ENCODE measurements around the gene C4orf33. TPM values are rescaled to one million over a fixed set of nuclear protein-coding genes. Genes with fewer than 3 reads are reported as not detected.
"Not testable (repeated sequence)": the region's sequence is repeated elsewhere in the genome, so short reads cannot be mapped to it uniquely, and the experiment has no call there.

Gene C4orf33
- total RNA-seq, 2 donors from 2014 or later, result 16.2 to 44.1 TPM

DNA sequence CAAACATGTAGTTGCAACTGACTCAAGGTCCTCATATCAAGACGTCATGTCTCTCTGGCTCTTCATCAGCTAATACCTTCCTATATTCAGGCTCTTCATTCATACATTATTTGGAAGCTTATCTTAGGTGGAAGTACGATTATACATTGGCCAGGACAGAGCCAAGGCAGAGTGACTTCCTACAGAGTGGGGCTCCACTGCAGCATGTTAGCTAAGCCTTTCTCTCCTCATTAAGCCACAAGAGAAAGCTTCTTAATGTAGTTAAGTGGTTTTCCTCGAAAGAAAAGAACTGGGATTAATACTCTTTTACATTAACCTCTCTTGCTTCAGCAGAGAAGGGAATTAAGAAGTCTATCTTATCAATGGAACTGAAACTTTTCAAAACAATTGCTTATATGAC is 15.0 kb downstream of the C4orf33 start:
- H3K27ac Mint-ChIP-seq, result no peak overlapping the region

GRCh38 chr4:129111919-129112318 is 16.0 kb downstream of the C4orf33 start:
- Mint-ChIP-seq H3K9me3 (no peaks in the 10 kb centered on the region), H3K36me3 (no peaks in the 10 kb centered on the region), H3K27ac (no peak overlapping the region)
- ATAC-seq (no peak), DNase-seq (ENCODE audit: low spot score in 2 of 2) (no peak)

More for the DNA sequence above, 15.0 kb downstream of the C4orf33 start:
- Mint-ChIP-seq H3K9me3 (no peaks in the 10 kb centered on the region), H3K36me3 (no peaks in the 10 kb centered on the region)
- ATAC-seq (no peak), DNase-seq (ENCODE audit: low spot score in 2 of 2) (no peak)

- no peak overlapping the region for H3K27ac Mint-ChIP-seq
- ATAC-seq, result no peak
- no peaks in the 10 kb centered on the region for H3K36me3 Mint-ChIP-seq
- no peak for DNase-seq (ENCODE audit: low spot score in 2 of 2)
- no peaks in the 10 kb centered on the region for H3K9me3 Mint-ChIP-seq
These were observed 17.5 kb downstream of the C4orf33 start for GRCh38 chr4:129113434-129113833.

DNA sequence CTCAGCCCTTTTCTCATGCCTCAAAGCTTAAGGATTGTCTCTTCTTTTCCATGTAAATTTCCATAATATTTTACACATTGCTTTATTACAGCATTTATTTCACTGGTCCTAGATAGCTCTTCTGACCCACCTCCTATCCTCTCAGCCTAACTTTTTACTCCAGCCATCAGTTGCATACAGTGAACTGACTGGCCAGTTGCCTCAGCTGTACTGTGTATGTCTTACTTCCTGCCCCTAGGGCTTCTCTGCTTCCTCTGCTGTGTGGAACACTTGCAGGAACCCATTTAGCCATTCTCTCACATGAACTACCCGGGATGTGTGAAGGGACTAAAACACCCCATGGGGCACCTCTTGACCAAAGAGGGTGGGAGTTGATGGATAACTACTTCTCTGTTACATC is 18.0 kb downstream of the C4orf33 start:
- no peak overlapping the region for H3K27ac Mint-ChIP-seq
- DNase-seq (ENCODE audit: low spot score in 2 of 2) (no peak), ATAC-seq (no peak)
- no peaks in the 10 kb centered on the region for H3K36me3 Mint-ChIP-seq
- no peaks in the 10 kb centered on the region for H3K9me3 Mint-ChIP-seq

DNA sequence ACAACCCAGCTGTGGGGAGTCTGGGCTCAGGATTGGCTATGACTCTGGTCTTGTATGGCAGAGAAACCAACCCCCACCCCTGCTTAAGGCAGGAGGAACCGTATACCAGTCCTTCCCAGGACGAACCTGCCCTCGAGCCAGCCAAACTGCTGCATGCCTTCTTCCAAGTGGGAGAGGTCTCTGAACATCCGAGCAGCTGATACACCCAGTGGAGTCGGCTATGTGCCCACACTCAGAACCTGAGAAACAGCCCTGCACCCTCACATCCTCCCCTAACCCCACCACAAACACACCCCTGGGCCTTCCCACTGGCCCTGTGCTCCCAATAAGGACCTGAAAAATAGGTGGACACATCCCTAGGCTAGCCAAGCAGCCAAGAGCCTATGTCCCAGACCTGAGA is 21.8 kb downstream of the C4orf33 start:
- no peaks in the 10 kb centered on the region for H3K36me3 Mint-ChIP-seq
- H3K9me3 Mint-ChIP-seq, result no peaks in the 10 kb centered on the region
- H3K27ac Mint-ChIP-seq, result no peak overlapping the region
- no peak for ATAC-seq
- no peak for DNase-seq (ENCODE audit: low spot score in 2 of 2)

GRCh38 chr4:129126614-129127013 is 30.7 kb downstream of the C4orf33 start:
- not testable (repeated sequence) for DNase-seq (ENCODE audit: low spot score in 2 of 2); ATAC-seq; H3K27ac Mint-ChIP-seq
- H3K36me3 Mint-ChIP-seq, result peaks cover 0 to 33% of the 10 kb centered on the region in 2 donors
- H3K9me3 Mint-ChIP-seq, result peaks cover 1 to 16% of the 10 kb centered on the region in 2 donors

DNA sequence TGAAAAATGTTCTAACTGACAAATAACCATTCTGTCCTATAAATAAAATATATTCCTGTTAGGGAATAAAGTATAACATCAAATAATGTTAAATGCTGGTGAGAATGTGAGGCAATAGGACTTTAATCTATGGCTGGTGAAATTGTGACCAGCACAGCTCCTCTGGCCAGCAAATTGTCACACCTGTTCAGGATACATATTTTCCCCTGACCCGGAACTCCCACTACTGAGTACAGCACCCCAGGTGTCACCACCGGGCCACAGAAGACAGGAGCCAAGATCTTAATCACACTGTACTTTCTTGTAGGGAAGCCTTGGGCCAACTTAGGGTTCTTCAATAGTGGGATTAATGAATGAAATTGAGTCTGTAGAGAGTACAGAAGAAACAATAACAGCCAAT is 33.2 kb downstream of the C4orf33 start:
- ATAC-seq (no peak), DNase-seq (ENCODE audit: low spot score in 2 of 2) (no peak)
- Mint-ChIP-seq H3K27ac (no peak overlapping the region), H3K9me3 (peaks cover 4 to 7% of the 10 kb centered on the region in 2 donors), H3K36me3 (peaks cover 0 to 25% of the 10 kb centered on the region in 2 donors)

GRCh38 chr4:129131343-129131742 is 35.4 kb downstream of the C4orf33 start:
- Mint-ChIP-seq H3K9me3 (peaks cover 0 to 4% of the 10 kb centered on the region in 2 donors), H3K36me3 (peaks cover 0 to 9% of the 10 kb centered on the region in 2 donors), H3K27ac (no peak overlapping the region)
- DNase-seq (ENCODE audit: low spot score in 2 of 2), result no peak
- ATAC-seq, result no peak

GRCh38 chr4:129136433-129136832 is 40.5 kb downstream of the C4orf33 start:
- Mint-ChIP-seq H3K36me3 (peaks cover 0 to 5% of the 10 kb centered on the region in 2 donors), H3K27ac (no peak overlapping the region), H3K9me3 (peaks cover 0 to 4% of the 10 kb centered on the region in 2 donors)
- DNase-seq (ENCODE audit: low spot score in 2 of 2) (no peak), ATAC-seq (peak in 1 of 2 donors; percentile 18)

DNA sequence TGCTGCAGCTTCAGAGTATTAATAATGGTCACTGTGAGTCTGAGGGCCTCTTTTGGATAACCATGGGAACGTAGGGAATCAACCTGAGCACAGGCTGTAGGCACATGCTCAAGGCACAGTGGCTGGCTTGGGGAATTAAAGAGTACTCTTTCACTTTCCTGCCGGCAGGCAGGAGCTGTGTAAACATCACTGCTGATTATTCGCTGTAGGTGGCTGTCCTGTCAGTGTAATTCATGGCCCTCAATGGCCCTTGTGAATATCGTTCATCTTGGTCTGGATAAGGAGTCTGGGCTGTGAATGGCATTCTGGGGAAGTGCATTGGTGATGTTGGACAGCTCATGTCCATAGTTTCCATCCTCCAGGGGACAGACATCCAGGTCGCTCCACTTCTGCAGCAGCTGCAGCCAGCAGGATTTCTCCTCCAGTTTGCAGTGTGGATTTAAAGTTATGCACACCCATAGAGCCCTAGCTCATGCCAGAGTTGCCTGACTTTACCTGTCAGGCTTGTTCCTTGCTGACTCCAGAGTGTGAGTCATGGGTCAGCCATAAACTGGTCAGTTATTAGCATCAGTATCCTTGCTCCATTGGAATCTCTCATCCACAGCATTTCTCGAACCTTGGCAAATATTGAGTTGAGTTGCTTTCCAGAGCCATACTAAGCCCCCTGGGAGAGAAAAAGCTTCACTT is 43.0 kb downstream of the C4orf33 start:
- Mint-ChIP-seq H3K36me3 (no peaks in the 10 kb centered on the region), H3K9me3 (no peaks in the 10 kb centered on the region), H3K27ac (no peak overlapping the region)
- ATAC-seq (no peak), DNase-seq (ENCODE audit: low spot score in 2 of 2) (no peak)

DNA sequence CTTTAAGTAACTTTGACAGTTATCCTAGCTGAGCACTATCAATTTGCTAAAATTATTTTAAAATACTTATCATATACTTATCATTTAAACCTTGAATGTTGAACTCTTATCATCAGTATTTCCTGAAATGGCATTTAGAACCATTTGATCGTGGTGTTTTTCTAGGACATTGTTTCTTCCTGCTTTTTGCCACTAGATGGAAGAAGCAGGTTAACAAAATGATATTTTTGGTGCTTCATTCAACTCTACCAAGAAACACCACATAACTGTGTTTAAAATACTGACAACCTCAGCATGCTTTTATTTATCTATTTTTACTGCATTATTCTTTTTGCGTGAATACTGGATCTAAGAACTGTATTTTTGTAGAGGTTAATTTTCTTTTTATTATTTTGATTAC is 44.6 kb downstream of the C4orf33 start:
- DNase-seq (ENCODE audit: low spot score in 2 of 2), result no peak
- ATAC-seq, result no peak

GRCh38 chr4:129143359-129143758 is 47.4 kb downstream of the C4orf33 start:
- H3K9me3 Mint-ChIP-seq, result no peaks in the 10 kb centered on the region

More for the DNA sequence above, 44.6 kb downstream of the C4orf33 start:
- no peak overlapping the region for H3K27ac Mint-ChIP-seq
- no peaks in the 10 kb centered on the region for H3K36me3 Mint-ChIP-seq
- H3K9me3 Mint-ChIP-seq, result no peaks in the 10 kb centered on the region

DNA sequence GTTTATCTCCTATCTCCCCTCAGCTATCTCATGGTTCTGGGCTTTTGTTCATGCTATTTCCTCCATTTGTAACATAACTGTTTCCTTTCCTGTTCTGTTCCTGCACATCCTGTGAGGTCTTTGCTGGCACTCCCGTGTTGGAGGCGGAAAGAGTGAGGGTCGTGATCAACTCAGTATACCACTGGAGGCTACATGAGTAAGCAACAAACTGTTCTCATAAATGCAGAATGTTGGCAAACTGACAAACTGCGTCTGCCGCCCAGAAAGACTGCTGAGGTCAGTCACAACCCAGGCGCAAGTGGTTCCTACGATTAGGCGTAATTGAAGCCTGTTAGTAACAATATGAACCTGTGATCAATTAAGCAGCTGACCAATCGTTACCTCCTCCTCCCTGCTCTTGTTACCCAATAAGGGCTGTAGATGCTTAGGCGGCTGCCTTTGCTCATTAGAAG is 48.8 kb downstream of the C4orf33 start:
- H3K36me3 Mint-ChIP-seq, result no peaks in the 10 kb centered on the region
- no peak for ATAC-seq
- no peak for DNase-seq (ENCODE audit: low spot score in 2 of 2)
- H3K27ac Mint-ChIP-seq, result no peak overlapping the region
- H3K9me3 Mint-ChIP-seq, result no peaks in the 10 kb centered on the region

More at GRCh38 chr4:129143359-129143758, 47.4 kb downstream of the C4orf33 start:
- no peak overlapping the region for H3K27ac Mint-ChIP-seq
- no peak for DNase-seq (ENCODE audit: low spot score in 2 of 2)
- ATAC-seq, result no peak
- no peaks in the 10 kb centered on the region for H3K36me3 Mint-ChIP-seq

DNA sequence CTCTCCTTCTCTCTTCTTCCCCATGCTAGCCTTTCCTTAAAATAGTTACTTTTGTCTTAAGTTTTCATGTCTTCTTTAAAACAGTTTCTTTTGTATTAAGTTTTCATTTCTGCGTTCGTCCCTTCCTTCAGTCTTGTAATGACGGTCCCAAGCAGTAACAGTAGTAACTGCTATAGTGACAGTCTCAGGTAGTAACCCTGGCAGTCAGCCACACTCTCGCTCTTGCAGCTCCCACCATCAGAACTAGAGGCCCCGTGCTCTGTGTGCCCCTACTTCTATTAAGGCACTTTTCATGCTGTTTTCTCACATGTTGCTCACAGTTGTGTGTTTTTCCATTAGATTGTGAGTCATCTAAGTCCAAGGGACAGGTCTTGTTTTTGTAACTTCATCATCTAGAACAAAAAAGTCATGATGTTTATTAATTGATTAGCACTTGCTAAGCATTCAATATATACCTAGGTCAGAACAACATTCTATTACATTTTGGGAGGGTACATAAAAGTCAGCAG is 49.3 kb downstream of the C4orf33 start:
- Mint-ChIP-seq H3K9me3 (no peaks in the 10 kb centered on the region), H3K36me3 (no peaks in the 10 kb centered on the region), H3K27ac (no peak overlapping the region)
- no peak for ATAC-seq
- no peak for DNase-seq (ENCODE audit: low spot score in 2 of 2)

DNA sequence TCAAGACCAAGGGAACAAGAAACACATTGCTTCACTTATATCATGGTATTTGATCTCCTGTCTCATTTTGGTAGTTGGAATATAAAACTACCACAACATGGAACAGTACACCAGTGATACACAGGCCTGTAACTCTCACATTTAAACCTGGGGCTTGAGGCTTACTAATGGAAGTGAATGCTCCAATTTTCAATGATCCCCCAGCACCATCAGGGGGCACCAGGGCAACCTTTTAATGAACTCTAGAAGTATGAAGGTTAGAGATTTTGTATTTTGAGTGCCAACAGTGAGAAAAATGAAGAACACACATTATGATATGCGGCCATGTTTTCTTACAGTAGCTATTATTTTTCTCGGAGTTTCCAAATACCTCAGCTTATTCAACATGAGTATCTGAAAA is 50.7 kb downstream of the C4orf33 start:
- DNase-seq (ENCODE audit: low spot score in 2 of 2) (no peak), ATAC-seq (no peak)
- Mint-ChIP-seq H3K27ac (no peak overlapping the region), H3K36me3 (no peaks in the 10 kb centered on the region), H3K9me3 (no peaks in the 10 kb centered on the region)

- Mint-ChIP-seq H3K27ac (no peak overlapping the region), H3K36me3 (no peaks in the 10 kb centered on the region), H3K9me3 (no peaks in the 10 kb centered on the region)
- ATAC-seq (no peak), DNase-seq (ENCODE audit: low spot score in 2 of 2) (no peak)
These were observed 52.9 kb downstream of the C4orf33 start for GRCh38 chr4:129148892-129149291.

DNA sequence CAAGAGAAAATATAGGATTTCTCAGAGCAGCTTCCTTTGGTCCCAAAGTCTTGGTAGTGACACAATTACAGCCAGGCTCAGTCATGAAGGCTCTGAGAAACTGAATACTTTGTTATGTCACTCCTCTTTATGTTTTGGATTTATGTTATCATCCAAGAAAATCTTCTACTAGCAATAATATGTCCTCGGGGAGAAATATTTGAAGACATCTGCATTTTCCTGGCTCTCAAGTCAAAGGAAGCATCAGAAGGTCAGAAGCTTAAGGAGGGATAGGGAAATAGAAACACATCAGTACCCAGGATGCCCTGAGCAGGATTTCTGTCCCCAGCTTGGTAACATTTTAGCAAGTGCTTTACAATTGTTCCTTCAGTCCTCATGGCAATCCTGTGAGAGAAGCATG is 54.0 kb downstream of the C4orf33 start:
- Mint-ChIP-seq H3K36me3 (no peaks in the 10 kb centered on the region), H3K27ac (no peak overlapping the region), H3K9me3 (no peaks in the 10 kb centered on the region)
- DNase-seq (ENCODE audit: low spot score in 2 of 2) (no peak), ATAC-seq (no peak)

DNA sequence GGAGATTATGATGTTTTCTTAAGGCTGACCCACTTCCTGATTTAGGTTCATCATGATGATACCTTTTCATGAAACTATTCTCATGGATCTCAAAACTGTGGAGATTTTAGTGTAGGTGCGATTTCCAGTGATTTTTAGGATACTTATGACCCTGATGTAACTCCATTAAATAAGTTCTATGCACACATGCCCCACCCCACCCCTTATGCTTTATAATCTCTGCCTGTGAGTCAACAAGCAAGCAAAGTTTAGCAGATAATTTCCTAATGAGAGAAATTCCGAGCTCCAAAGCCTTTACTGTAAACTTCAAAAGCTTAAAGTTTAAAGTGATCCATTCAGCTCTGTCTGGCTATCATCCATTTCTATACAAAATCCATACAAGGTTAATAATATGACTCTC is 56.4 kb downstream of the C4orf33 start:
- ATAC-seq, result no peak
- Mint-ChIP-seq H3K27ac (no peak overlapping the region), H3K9me3 (peaks cover 0 to 2% of the 10 kb centered on the region in 2 donors), H3K36me3 (no peaks in the 10 kb centered on the region)
- no peak for DNase-seq (ENCODE audit: low spot score in 2 of 2)
